Left renal cortex interstitium (tissue), 4 donors: Measurements from ENCODE around the gene DDX52. TPM values are rescaled to one million over a fixed set of nuclear protein-coding genes. Genes with fewer than 3 reads are reported as not detected.
"Not testable (repeated sequence)": the region's sequence is repeated elsewhere in the genome, so short reads cannot be mapped to it uniquely, and the experiment has no call there.

Experiments
- DNase-seq, 4 donors: peaks; one replicate each; pipeline ENCODE4 v3.0.0-alpha.2; 2013; ENCODE audit warnings: low read depth in 4 of 4, low spot score in 2 of 4, missing footprints in 1 of 4
- polyA plus RNA-seq, 4 donors: library from polyadenylated mRNA; unstranded; fragments of 120-200 nt; gene quantifications; one replicate each; pipeline ENCODE4 v1.2.1, GENCODE V29; 2013; ENCODE audit not compliant: insufficient read length in 4 of 4

The DDX52 gene
- polyA plus RNA-seq, 4 donors, result 36.3 to 45.3 (median 42.1) TPM

GRCh38 chr17:37657202-37657601 is 14.0 kb upstream of the DDX52 start:
- no peak for DNase-seq

GRCh38 chr17:37651849-37652248 is 8.6 kb upstream of the DDX52 start:
- DNase-seq, result no peak

- peak in 1 of 4 donors; percentile 32 for DNase-seq
Measured at GRCh38 chr17:37650419-37651003, 7.3 kb upstream of the DDX52 start.

GRCh38 chr17:37648555-37648954 is 5.3 kb upstream of the DDX52 start:
- no peak for DNase-seq

- DNase-seq, result no peak
Measured at GRCh38 chr17:37647856-37648255, 4.6 kb upstream of the DDX52 start.

- no peak for DNase-seq
Measured at GRCh38 chr17:37643869-37644268, 623 bp upstream of the DDX52 start.

- DNase-seq, result peak in 1 of 4 donors; percentile 24
Measured at GRCh38 chr17:37642681-37643080, 565 bp downstream of the DDX52 start.

- no peak for DNase-seq
Measured at GRCh38 chr17:37640015-37640414, 3.2 kb downstream of the DDX52 start.

- DNase-seq, result no peak
Measured at GRCh38 chr17:37637956-37638355, 5.3 kb downstream of the DDX52 start.

- not testable (repeated sequence) for DNase-seq
Measured at GRCh38 chr17:37616430-37616829, 26.8 kb downstream of the DDX52 start.

GRCh38 chr17:37614823-37615222 is 28.4 kb downstream of the DDX52 start:
- DNase-seq, result no peak

- no peak for DNase-seq
Measured at GRCh38 chr17:37614391-37614790, 28.9 kb downstream of the DDX52 start.

- no peak for DNase-seq
Measured at GRCh38 chr17:37610971-37611370, 32.3 kb downstream of the DDX52 start.

- DNase-seq, result not testable (repeated sequence)
Measured at GRCh38 chr17:37610041-37610420, 33.2 kb downstream of the DDX52 start.

- peak; percentile 75 to 91 (median 88) for DNase-seq
Measured at GRCh38 chr17:37609170-37610040, 33.8 kb downstream of the DDX52 start, which contains the start of gene SYNRG. Gene SYNRG (minus strand): TSS chr17:37609418. CDS start chr17:37609355, 63 bp downstream.

- DNase-seq, result peak; percentile 37 to 58 (median 52)
Measured at GRCh38 chr17:37608351-37609169, 34.7 kb downstream of the DDX52 start.

- DNase-seq, result peak in 2 of 4 donors; percentile 6 to 11
Measured at GRCh38 chr17:37607637-37608331, 35.5 kb downstream of the DDX52 start.

GRCh38 chr17:37605813-37606505 is 37.3 kb downstream of the DDX52 start:
- no peak for DNase-seq

- no peak for DNase-seq
Measured at GRCh38 chr17:37605081-37605480, 38.2 kb downstream of the DDX52 start.

GRCh38 chr17:37604556-37604955 is 38.7 kb downstream of the DDX52 start:
- DNase-seq, result no peak
